ENCODE results near the gene ARRDC2. TPM values are rescaled to one million over a fixed set of nuclear protein-coding genes. Genes with fewer than 3 reads are reported as not detected.

ARRDC2 gene
- total and polyA plus RNA-seq, 4 donors, result 2.7 to 32.3 (median 6.5) TPM

DNA sequence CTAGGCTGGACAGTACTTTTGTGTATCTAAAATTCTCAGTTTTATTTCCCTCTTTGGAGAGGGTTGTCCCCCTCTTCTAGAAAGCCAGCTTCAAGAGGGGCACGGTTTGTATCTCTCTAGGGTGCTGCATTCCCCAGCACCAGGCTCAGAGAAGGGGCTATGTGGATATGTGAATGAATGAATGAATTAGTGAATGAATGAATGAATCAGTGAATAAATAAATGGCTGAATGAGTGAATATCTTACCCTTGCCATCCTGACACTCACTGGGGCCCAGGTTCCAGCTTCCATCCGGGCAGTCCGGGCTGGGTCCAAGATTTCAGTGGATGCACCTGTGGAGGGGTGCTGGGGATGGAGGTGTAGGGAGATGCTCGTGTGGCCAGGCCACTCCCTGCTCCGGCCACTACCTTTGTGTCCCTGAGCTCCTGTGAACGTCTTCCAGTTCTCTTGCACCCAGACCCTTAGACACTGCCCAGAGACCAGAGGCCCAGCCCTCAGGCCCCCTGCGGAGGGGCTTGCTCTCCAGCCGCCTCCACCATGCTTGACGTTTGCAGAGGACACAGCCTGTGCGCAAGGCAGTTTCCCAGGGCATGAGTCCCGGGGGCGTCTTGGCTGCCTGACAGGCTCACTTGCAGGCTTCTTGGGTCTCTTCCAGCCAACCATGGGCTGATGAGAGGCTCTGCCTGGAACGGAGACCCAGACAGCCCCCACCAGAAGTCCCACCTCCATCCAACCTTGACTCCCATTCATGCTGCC, 43.9 kb upstream of the ARRDC2 start:
- WGBS, result 62% methylated on average over 13 of the region's 13 CpGs
- Histone ChIP-seq H3K4me1 (ENCODE audit: control insufficient read depth in 4 of 4, insufficient read depth in 4 of 4, low read length in 3 of 4) (peaks cover 0 to 3% (median 0%) of the 10 kb centered on the region in 4 donors), H3K9me3 (ENCODE audit: control insufficient read depth in 4 of 4, low read length in 3 of 4) (no peaks in the 10 kb centered on the region), H3K9ac (ENCODE audit: low read depth in 1 of 2, low read length in 2 of 2) (no peak overlapping the region), H3K27me3 (ENCODE audit: control insufficient read depth in 4 of 4, insufficient read depth in 4 of 4, low read length in 3 of 4) (peaks cover 0 to 4% (median 3%) of the 10 kb centered on the region in 4 donors), H3K27ac (ENCODE audit: low read depth in 1 of 2, low read length in 2 of 2) (no peak overlapping the region), H3K4me3 (ENCODE audit: low read depth in 1 of 3, low read length in 3 of 3) (no peak overlapping the region), H3K36me3 (ENCODE audit: control insufficient read depth in 4 of 4, insufficient read depth in 3 of 4, low read depth in 1 of 4, low read length in 3 of 4) (no peaks in the 10 kb centered on the region)
- DNase-seq (ENCODE audit: low spot score), result no peak
- TF ChIP-seq JUND (IDR thresholded peaks at IDR 0.05) (no peak), YY1 (IDR thresholded peaks at IDR 0.05) (no peak), TAF1 (conservative IDR thresholded peaks at IDR 0.05) (no peak), NR2F2 (IDR thresholded peaks at IDR 0.05) (no peak), HNF4A (conservative IDR thresholded peaks at IDR 0.05) (no peak), RAD21 (IDR thresholded peaks at IDR 0.05) (no peak), SP1 (IDR thresholded peaks at IDR 0.05) (no peak), EGR1 (IDR thresholded peaks at IDR 0.05; ENCODE audit: low read depth in 2 of 2) (no peak)
- TF ChIP-seq, protein P1, sequence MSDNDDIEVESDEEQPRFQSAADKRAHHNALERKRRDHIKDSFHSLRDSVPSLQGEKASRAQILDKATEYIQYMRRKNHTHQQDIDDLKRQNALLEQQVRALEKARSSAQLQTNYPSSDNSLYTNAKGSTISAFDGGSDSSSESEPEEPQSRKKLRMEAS (IDR thresholded peaks at IDR 0.05), result no peak
- TF ChIP-seq, protein P2, sequence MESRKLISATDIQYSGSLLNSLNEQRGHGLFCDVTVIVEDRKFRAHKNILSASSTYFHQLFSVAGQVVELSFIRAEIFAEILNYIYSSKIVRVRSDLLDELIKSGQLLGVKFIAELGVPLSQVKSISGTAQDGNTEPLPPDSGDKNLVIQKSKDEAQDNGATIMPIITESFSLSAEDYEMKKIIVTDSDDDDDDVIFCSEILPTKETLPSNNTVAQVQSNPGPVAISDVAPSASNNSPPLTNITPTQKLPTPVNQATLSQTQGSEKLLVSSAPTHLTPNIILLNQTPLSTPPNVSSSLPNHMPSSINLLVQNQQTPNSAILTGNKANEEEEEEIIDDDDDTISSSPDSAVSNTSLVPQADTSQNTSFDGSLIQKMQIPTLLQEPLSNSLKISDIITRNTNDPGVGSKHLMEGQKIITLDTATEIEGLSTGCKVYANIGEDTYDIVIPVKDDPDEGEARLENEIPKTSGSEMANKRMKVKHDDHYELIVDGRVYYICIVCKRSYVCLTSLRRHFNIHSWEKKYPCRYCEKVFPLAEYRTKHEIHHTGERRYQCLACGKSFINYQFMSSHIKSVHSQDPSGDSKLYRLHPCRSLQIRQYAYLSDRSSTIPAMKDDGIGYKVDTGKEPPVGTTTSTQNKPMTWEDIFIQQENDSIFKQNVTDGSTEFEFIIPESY (IDR thresholded peaks at IDR 0.05), result no peak
- TF ChIP-seq, protein P3, sequence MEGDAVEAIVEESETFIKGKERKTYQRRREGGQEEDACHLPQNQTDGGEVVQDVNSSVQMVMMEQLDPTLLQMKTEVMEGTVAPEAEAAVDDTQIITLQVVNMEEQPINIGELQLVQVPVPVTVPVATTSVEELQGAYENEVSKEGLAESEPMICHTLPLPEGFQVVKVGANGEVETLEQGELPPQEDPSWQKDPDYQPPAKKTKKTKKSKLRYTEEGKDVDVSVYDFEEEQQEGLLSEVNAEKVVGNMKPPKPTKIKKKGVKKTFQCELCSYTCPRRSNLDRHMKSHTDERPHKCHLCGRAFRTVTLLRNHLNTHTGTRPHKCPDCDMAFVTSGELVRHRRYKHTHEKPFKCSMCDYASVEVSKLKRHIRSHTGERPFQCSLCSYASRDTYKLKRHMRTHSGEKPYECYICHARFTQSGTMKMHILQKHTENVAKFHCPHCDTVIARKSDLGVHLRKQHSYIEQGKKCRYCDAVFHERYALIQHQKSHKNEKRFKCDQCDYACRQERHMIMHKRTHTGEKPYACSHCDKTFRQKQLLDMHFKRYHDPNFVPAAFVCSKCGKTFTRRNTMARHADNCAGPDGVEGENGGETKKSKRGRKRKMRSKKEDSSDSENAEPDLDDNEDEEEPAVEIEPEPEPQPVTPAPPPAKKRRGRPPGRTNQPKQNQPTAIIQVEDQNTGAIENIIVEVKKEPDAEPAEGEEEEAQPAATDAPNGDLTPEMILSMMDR (IDR thresholded peaks at IDR 0.05; ENCODE audit: low read depth, low read length, missing input control), result no peak
- TF ChIP-seq, protein P4, sequence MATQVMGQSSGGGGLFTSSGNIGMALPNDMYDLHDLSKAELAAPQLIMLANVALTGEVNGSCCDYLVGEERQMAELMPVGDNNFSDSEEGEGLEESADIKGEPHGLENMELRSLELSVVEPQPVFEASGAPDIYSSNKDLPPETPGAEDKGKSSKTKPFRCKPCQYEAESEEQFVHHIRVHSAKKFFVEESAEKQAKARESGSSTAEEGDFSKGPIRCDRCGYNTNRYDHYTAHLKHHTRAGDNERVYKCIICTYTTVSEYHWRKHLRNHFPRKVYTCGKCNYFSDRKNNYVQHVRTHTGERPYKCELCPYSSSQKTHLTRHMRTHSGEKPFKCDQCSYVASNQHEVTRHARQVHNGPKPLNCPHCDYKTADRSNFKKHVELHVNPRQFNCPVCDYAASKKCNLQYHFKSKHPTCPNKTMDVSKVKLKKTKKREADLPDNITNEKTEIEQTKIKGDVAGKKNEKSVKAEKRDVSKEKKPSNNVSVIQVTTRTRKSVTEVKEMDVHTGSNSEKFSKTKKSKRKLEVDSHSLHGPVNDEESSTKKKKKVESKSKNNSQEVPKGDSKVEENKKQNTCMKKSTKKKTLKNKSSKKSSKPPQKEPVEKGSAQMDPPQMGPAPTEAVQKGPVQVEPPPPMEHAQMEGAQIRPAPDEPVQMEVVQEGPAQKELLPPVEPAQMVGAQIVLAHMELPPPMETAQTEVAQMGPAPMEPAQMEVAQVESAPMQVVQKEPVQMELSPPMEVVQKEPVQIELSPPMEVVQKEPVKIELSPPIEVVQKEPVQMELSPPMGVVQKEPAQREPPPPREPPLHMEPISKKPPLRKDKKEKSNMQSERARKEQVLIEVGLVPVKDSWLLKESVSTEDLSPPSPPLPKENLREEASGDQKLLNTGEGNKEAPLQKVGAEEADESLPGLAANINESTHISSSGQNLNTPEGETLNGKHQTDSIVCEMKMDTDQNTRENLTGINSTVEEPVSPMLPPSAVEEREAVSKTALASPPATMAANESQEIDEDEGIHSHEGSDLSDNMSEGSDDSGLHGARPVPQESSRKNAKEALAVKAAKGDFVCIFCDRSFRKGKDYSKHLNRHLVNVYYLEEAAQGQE (IDR thresholded peaks at IDR 0.05), result no peak

DNA sequence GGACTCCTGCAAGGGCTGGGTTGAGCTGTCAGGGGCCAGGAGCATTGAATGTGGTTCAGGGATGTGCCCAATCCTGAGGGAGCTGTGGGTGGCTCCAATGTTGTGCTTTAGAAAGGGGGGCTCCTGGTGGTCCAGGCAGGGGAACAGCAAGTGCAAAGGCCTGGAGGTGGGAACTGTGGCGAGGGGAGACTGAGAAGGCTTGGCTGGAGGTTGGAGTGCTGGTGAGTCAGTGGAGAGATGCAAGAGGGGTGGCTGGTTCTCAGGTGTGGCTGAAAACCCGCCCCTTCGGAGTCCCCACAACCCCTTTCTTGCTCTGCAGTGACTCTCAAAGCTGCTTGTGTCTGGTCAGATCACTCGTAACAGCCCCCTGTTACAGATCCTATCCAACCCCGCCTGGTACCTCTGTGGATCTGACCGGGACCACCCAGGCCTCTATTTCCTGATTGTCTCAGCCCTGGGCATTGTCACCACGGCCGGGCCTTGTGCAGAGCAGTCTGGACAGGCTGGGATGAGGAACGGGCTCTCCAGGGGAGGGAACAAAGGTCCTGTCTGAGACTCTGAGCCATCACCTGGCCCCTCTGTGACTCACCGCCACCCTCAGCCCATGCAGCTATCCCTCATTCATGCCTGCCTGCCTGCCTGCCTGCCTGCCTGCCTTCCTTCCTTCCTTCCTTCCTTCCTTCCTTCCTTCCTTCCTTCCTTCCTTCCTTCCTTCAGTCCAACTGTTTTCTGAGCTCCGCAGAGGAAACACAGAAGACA, 42.4 kb upstream of the ARRDC2 start:
- no peaks in the 10 kb centered on the region for H3K36me3 ChIP-seq (ENCODE audit: control insufficient read depth in 4 of 4, insufficient read depth in 3 of 4, low read depth in 1 of 4, low read length in 3 of 4)
- no peak for DNase-seq (ENCODE audit: low spot score)
- no peaks in the 10 kb centered on the region for H3K9me3 ChIP-seq (ENCODE audit: control insufficient read depth in 4 of 4, low read length in 3 of 4)
- TF ChIP-seq YY1 (IDR thresholded peaks at IDR 0.05), result no peak
- peaks cover 0 to 4% (median 3%) of the 10 kb centered on the region in 4 donors for H3K27me3 ChIP-seq (ENCODE audit: control insufficient read depth in 4 of 4, insufficient read depth in 4 of 4, low read length in 3 of 4)
- WGBS, result 53% methylated on average over 11 of the region's 11 CpGs
- H3K9ac ChIP-seq (ENCODE audit: low read depth in 1 of 2, low read length in 2 of 2), result no peak overlapping the region
- H3K4me3 ChIP-seq (ENCODE audit: low read depth in 1 of 3, low read length in 3 of 3), result no peak overlapping the region
- H3K27ac ChIP-seq (ENCODE audit: low read depth in 1 of 2, low read length in 2 of 2), result no peak overlapping the region
- peaks cover 0 to 3% (median 0%) of the 10 kb centered on the region in 4 donors for H3K4me1 ChIP-seq (ENCODE audit: control insufficient read depth in 4 of 4, insufficient read depth in 4 of 4, low read length in 3 of 4)
